ENCODE results near the gene S1PR4.

Gene S1PR4

DNA sequence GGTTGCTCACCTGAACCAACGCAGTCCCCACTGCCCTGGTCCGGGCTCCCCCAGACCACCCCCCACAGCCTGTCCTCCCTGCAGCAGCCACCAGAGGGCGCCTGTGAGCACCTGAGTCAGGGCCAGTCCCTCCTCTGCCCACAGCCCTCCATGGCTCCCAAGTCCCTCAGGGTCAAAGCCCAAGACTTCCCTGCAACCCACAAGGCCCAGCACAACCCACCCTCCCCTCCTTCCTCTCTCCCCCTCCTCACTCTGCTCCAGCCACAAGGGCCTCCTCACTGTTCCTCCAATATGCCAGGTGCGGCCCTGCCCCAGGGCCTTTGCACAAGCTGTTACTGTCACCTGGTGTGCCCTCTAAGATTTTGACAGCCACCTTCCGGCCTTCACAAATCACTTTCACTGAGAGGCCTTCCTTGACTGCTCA, 31.9 kb upstream of the S1PR4 start:
- no peak overlapping the region for H3K27ac ChIP-seq
- TF ChIP-seq, protein P1, sequence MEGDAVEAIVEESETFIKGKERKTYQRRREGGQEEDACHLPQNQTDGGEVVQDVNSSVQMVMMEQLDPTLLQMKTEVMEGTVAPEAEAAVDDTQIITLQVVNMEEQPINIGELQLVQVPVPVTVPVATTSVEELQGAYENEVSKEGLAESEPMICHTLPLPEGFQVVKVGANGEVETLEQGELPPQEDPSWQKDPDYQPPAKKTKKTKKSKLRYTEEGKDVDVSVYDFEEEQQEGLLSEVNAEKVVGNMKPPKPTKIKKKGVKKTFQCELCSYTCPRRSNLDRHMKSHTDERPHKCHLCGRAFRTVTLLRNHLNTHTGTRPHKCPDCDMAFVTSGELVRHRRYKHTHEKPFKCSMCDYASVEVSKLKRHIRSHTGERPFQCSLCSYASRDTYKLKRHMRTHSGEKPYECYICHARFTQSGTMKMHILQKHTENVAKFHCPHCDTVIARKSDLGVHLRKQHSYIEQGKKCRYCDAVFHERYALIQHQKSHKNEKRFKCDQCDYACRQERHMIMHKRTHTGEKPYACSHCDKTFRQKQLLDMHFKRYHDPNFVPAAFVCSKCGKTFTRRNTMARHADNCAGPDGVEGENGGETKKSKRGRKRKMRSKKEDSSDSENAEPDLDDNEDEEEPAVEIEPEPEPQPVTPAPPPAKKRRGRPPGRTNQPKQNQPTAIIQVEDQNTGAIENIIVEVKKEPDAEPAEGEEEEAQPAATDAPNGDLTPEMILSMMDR (conservative IDR thresholded peaks at IDR 0.05), result peak; percentile 54; the same call in 1 of the 2 replicates

DNA sequence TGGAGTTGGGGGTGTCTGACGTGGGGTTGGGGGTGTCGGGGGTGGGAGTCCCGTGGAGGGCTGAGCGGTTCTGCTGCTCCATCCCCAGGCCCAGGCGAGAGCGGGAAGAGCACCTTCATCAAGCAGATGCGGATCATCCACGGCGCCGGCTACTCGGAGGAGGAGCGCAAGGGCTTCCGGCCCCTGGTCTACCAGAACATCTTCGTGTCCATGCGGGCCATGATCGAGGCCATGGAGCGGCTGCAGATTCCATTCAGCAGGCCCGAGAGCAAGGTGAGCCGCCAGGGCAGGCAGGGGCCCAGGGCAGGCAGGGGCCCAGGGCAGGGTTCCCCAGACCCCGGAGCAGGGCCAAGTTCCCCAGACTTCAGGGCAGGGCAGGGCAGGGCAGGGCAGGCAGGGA, 30.1 kb upstream of the S1PR4 start:
- H3K27ac ChIP-seq, result no peak overlapping the region
- TF ChIP-seq, protein P1 (conservative IDR thresholded peaks at IDR 0.05), result no peak

DNA sequence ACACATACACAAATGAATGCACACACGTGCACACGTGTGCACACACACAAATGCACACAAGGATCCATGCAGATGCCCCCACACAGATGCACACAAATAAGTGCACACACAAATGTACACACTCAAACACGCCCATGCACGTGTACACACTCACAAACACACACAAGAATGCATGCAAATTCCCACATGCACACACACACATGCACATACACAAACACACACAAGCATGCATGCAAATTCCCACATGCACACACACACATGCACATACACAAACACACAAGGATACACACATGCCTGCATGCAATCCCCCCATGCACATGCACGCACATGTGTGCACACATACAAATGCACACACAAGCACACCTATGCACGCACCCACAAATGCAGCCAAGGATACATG, 29.5 kb upstream of the S1PR4 start:
- no peak overlapping the region for H3K27ac ChIP-seq
- TF ChIP-seq, protein P1 (conservative IDR thresholded peaks at IDR 0.05), result no peak

DNA sequence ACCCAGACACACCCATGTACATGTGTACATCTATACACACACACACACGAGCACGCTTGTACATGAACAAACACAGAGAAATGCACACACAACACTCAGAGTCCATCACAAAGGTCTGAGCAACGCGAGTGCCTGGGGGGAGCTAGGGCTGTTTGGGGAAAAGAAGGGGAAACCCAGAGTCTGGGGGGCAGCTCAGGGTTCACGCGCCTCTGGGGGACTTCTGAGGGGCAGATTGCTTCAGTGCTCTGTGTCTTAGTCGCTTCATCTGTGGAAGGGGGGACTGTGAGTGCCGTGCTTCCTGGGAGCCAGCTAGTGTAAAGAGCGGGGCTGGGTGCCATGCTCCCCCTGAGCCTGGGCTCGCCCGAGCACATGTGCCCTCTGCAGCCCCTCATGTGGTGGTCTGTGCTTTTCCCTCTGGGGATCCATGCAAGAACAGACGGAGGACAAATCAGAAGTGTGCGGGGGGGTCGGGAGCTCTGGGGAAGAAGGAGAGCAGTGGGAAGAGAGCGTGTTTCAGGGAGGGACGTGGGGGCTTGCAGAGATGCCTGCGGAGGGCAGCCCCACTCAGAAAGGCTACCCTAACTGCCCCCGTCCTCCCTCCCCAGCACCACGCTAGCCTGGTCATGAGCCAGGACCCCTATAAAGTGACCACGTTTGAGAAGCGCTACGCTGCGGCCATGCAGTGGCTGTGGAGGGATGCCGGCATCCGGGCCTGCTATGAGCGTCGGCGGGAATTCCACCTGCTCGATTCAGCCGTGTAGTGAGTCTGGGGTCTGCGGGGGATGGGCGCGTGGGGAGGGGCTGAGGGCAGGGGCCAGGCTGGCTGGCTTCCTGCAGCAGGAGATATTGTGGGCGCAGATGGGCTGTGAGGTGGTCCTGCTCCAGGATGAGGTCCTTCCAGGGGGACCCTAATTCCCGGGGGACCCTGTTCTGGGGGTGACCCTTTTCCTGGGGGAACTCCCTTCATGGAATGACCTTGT, 28.8 kb upstream of the S1PR4 start:
- H3K27ac ChIP-seq, result no peak overlapping the region

DNA sequence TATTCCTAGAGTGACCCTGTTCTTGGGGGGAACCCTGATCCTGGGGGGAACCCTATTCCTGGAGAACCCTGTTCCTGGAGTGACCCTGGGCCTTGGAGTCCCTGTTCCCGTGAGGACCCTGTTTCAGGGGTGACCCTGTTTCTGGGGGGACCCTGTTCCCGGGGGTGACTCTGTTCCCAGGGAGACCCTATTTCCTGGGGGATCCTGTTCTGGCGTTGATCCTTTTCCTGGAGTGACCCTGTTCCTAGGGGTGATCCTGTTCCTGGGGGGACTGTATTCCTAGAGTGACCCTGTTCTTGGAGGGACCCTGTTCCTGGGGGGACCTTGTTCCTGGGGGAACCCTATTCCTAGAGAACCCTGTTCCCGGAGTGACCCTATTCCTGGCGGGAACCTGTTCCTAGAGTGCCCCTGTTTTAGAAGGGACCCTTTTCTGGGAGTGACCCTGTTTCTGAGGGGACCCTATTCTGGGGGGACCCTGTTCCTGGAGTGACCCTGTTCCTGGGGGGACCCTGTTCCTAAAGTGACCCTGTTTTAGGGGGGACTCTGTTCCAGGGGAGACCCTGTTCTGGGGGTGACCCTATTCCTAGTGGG, 27.7 kb upstream of the S1PR4 start:
- TF ChIP-seq, protein P1 (conservative IDR thresholded peaks at IDR 0.05), result no peak
- no peak overlapping the region for H3K27ac ChIP-seq

More for the DNA sequence above, 28.8 kb upstream of the S1PR4 start:
- TF ChIP-seq, protein P1 (conservative IDR thresholded peaks at IDR 0.05), result no peak

DNA sequence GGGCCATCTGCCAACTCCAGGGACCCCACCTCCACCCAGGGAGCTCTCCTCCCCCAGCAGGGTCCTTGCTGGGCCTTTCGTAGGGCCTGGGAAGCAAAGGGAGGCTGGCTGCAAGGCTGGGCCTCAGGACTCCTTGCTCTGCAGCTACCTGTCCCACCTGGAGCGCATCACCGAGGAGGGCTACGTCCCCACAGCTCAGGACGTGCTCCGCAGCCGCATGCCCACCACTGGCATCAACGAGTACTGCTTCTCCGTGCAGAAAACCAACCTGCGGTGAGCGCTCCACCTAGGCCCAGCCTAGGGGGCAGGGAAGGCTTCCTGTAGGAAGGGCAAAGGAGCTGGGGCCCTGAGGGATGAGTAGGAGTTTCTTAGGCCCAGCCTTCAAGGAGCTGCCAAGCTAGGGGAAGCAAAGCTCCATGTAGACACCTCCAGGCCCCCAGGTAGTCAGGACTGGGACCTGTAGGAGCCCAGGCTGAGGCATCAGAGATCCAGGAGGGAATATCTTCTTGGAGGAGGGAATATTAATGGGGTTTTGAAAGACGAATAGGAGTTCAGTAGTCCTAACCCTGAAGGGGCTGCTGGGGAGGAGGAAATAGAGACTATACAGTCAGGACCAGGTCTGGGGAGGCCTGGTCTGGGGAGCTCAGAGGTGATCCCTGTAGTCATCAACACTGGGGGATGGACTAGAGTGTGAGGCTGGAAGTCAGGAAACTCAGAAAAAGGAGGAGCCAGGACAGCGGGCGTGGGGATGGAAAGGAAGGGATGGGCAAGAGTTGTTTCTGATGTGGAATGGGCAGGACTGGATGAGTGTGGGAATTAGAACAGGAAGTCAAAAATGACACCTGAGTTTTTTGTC, 26.8 kb upstream of the S1PR4 start:
- TF ChIP-seq, protein P1 (conservative IDR thresholded peaks at IDR 0.05), result no peak
- H3K27ac ChIP-seq, result no peak overlapping the region

DNA sequence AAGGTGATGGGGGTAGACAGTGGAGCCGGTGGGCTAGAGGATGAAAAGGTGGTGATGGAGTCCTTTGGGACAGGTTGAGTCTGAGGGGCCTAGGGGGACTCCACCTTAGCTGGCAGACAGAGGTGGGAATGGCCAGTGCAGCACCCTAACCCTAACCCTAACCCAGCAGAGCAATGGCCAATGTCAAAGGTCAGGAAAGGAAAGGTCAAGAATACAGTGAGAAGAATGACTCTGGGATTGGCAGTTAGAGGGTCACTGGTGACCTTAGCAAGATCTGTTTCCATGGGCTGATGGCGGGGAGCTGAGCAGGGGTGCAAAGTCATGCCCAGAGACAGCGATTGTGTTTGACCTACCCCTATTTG, 26.2 kb upstream of the S1PR4 start:
- H3K27ac ChIP-seq, result no peak overlapping the region
- TF ChIP-seq, protein P1 (conservative IDR thresholded peaks at IDR 0.05), result no peak

Data from VCaP (cell line).